PC-3 (cell line): ENCODE data around the gene VPS50. TPM values are rescaled to one million over a fixed set of nuclear protein-coding genes. Genes with fewer than 3 reads are reported as not detected.

Source experiments
- ATAC-seq: fragments of 200-7000 bp; cut with Tn5 transposase; 2 replicates; pipeline ENCODE4 v1.9.1; 2020; ENCODE audit warnings: mild to moderate bottlenecking, moderate library complexity
- BruUV-seq: library from RNA; stranded (reverse); fragments of 400-500 nt; replicated peaks from 2 replicates; lab custom pipeline; 2021; lab: Mats Ljungman, UMichigan
- CTCF ChIA-PET: fragments of 300-600 bp; sonication (Branson Sonifier 250); formaldehyde crosslinking; loops from one replicate; lab custom pipeline; 2022; ENCODE audit warnings: antibody characterized with exemption; lab: Charles Lee
- POLR2A ChIA-PET: fragments of 300-600 bp; sonication (Branson Sonifier 250); formaldehyde crosslinking; loops from one replicate; lab custom pipeline; 2022; ENCODE audit warnings: antibody characterized with exemption; ENCODE audit not compliant: unreplicated experiment; lab: Charles Lee
- DNase-seq: peaks from one replicate; pipeline ENCODE4 v3.0.0-alpha.2; 2015
- H2AFZ ChIP-seq: fragments of 300-600 bp; sonication (generic); 2 replicates; pipeline ENCODE4 v1.6.0; 2016; ENCODE audit warnings: antibody characterized with exemption, low read length
- H3F3A ChIP-seq: fragments of 300-600 bp; sonication (generic); one replicate; pipeline ENCODE4 v1.6.0; 2017; ENCODE audit warnings: antibody characterized with exemption, low read length, control low read depth, mild to moderate bottlenecking; ENCODE audit not compliant: unreplicated experiment
- H3K27ac ChIP-seq: fragments of 300-600 bp; sonication (generic); 2 replicates; pipeline ENCODE4 v1.5.1; 2016; ENCODE audit warnings: mild to moderate bottlenecking, low read length
- H3K27me3 ChIP-seq: fragments of 300-600 bp; sonication (generic); 2 replicates; pipeline ENCODE4 v1.6.1; 2016; ENCODE audit warnings: low read length, mixed read lengths
- H3K36me3 ChIP-seq: fragments of 300-600 bp; sonication (generic); 2 replicates; pipeline ENCODE4 v1.6.1; 2016; ENCODE audit warnings: low read depth, mixed run types, low read length, mixed read lengths
- H3K4me1 ChIP-seq: fragments of 300-600 bp; sonication (generic); 2 replicates; pipeline ENCODE4 v1.5.1; 2016; ENCODE audit warnings: low read length; ENCODE audit not compliant: insufficient read depth
- H3K4me2 ChIP-seq: fragments of 300-600 bp; sonication (generic); 2 replicates; pipeline ENCODE4 v1.6.0; 2016; ENCODE audit warnings: low read length
- H3K4me3 ChIP-seq: fragments of 300-600 bp; sonication (generic); 2 replicates; pipeline ENCODE4 v1.5.1; 2016; ENCODE audit warnings: mild to moderate bottlenecking, low read length, mixed read lengths
- H3K79me2 ChIP-seq: fragments of 300-600 bp; sonication (generic); 2 replicates; pipeline ENCODE4 v1.6.1; 2017; ENCODE audit warnings: low read length, mixed read lengths
- H3K9ac ChIP-seq: fragments of 300-600 bp; sonication (generic); 2 replicates; pipeline ENCODE4 v1.6.0; 2016; ENCODE audit warnings: mild to moderate bottlenecking, low read length
- H3K9me2 ChIP-seq: fragments of 300-600 bp; sonication (generic); replicated peaks from 2 replicates; pipeline ENCODE4 v1.6.1; 2016; ENCODE audit warnings: mixed run types, low read length, mixed read lengths
- H3K9me3 ChIP-seq: fragments of 300-600 bp; sonication (generic); 2 replicates; pipeline ENCODE4 v1.6.1; 2016; ENCODE audit warnings: low read length, mixed read lengths
- H4K20me1 ChIP-seq: fragments of 300-600 bp; sonication (generic); 2 replicates; pipeline ENCODE4 v1.6.1; 2016; ENCODE audit warnings: low read length, mixed read lengths
- CTCF ChIP-seq: fragments of 300-600 bp; sonication (generic); conservative IDR thresholded peaks from 2 replicates; pipeline ENCODE4 v1.5.1; 2017; ENCODE audit warnings: antibody characterized with exemption, low read depth, mild to moderate bottlenecking, low read length
- EZH2 ChIP-seq: fragments of 300-600 bp; sonication (generic); IDR thresholded peaks from one replicate; pipeline ENCODE4 v1.6.1; 2017; ENCODE audit warnings: antibody characterized with exemption, mild to moderate bottlenecking, low read length; ENCODE audit not compliant: unreplicated experiment
- EZH2phosphoT487 ChIP-seq: fragments of 300-600 bp; sonication (generic); IDR thresholded peaks from 2 replicates; pipeline ENCODE4 v1.6.1; 2018; ENCODE audit warnings: mild to moderate bottlenecking, antibody characterized with exemption, low read length, borderline replicate concordance
- intact Hi-C: fragments of 100-400 bp; cut with micrococcal nuclease; formaldehyde crosslinking; loops from 2 replicates; pipeline ENCODE4 v1.9.0; 2023
- total RNA-seq: library from RNA; depleted of rRNA; stranded (reverse); fragments of >200 nt; gene quantifications from 2 replicates; pipeline ENCODE4 v1.2.3, GENCODE V29; 2014

Gene VPS50
- total RNA-seq, 1 experiment from 2014 or later = 16.7 TPM

- no peaks in the 10 kb centered on the region for H3F3A ChIP-seq
- no peak for ATAC-seq
- no peak overlapping the region for H3K9ac ChIP-seq
- H3K9me2 ChIP-seq = no peaks in the 10 kb centered on the region
- ChIA-PET POLR2A (no interaction called here), CTCF (no interaction called here)
- DNase-seq = no peak
- BruUV-seq = no TSS peak
- H3K27me3 ChIP-seq = no peaks in the 10 kb centered on the region
- H3K27ac ChIP-seq = no peak overlapping the region
- no peaks in the 10 kb centered on the region for H3K4me1 ChIP-seq
- intact Hi-C loops = no loop called here
- H3K4me2 ChIP-seq = no peak overlapping the region
- no peak overlapping the region for H3K4me3 ChIP-seq
- TF ChIP-seq EZH2phosphoT487 (no peak), EZH2 (no peak), CTCF (no peak)
- no peaks in the 10 kb centered on the region for H4K20me1 ChIP-seq
- H3K9me3 ChIP-seq = no peaks in the 10 kb centered on the region
- no peaks in the 10 kb centered on the region for H3K36me3 ChIP-seq
- no peaks in the 10 kb centered on the region for H3K79me2 ChIP-seq
- H2AFZ ChIP-seq = no peak overlapping the region
These were observed 33.1 kb downstream of the VPS50 start for GRCh38 chr7:93265220-93265619.

- Histone ChIP-seq H3K27me3 (no peaks in the 10 kb centered on the region), H3K9ac (no peak overlapping the region), H4K20me1 (no peaks in the 10 kb centered on the region), H3K4me3 (no peak overlapping the region), H3K4me1 (no peaks in the 10 kb centered on the region), H3F3A (no peaks in the 10 kb centered on the region), H3K79me2 (no peaks in the 10 kb centered on the region), H3K9me2 (no peaks in the 10 kb centered on the region), H3K9me3 (no peaks in the 10 kb centered on the region), H2AFZ (no peak overlapping the region), H3K4me2 (no peak overlapping the region), H3K36me3 (no peaks in the 10 kb centered on the region; the same call in 1 of the 2 replicates), H3K27ac (no peak overlapping the region)
- BruUV-seq = no TSS peak
- intact Hi-C loops = no loop called here
- ChIA-PET POLR2A (no interaction called here), CTCF (no interaction called here)
- TF ChIP-seq EZH2 (no peak), CTCF (no peak)
- DNase-seq (no peak), ATAC-seq (no peak)
These were observed 47.4 kb downstream of the VPS50 start for GRCh38 chr7:93279541-93279940.

- Histone ChIP-seq H3K4me3 (no peak overlapping the region), H3F3A (no peaks in the 10 kb centered on the region), H3K9me3 (no peaks in the 10 kb centered on the region), H3K27me3 (no peaks in the 10 kb centered on the region), H3K4me1 (no peaks in the 10 kb centered on the region), H3K4me2 (no peak overlapping the region), H3K9ac (no peak overlapping the region), H3K79me2 (no peaks in the 10 kb centered on the region), H3K27ac (no peak overlapping the region), H3K9me2 (no peaks in the 10 kb centered on the region), H4K20me1 (no peaks in the 10 kb centered on the region), H3K36me3 (no peaks in the 10 kb centered on the region), H2AFZ (no peak overlapping the region)
- POLR2A ChIA-PET = no interaction called here
- no TSS peak for BruUV-seq
- ATAC-seq (no peak), DNase-seq (no peak)
- no peak for TF ChIP-seq CTCF
- TF ChIP-seq EZH2phosphoT487 = no peak
- TF ChIP-seq EZH2 = no peak
- CTCF ChIA-PET = no interaction called here
- intact Hi-C loops = no loop called here
These were observed 52.7 kb downstream of the VPS50 start for GRCh38 chr7:93284908-93285307.
